ENCODE measurements around the gene HEPACAM2. TPM values are rescaled to one million over a fixed set of nuclear protein-coding genes. Genes with fewer than 3 reads are reported as not detected.

The HEPACAM2 gene
- total RNA-seq, 6 experiments from 2014 or later = 0.12 TPM; not detected in 5

DNA sequence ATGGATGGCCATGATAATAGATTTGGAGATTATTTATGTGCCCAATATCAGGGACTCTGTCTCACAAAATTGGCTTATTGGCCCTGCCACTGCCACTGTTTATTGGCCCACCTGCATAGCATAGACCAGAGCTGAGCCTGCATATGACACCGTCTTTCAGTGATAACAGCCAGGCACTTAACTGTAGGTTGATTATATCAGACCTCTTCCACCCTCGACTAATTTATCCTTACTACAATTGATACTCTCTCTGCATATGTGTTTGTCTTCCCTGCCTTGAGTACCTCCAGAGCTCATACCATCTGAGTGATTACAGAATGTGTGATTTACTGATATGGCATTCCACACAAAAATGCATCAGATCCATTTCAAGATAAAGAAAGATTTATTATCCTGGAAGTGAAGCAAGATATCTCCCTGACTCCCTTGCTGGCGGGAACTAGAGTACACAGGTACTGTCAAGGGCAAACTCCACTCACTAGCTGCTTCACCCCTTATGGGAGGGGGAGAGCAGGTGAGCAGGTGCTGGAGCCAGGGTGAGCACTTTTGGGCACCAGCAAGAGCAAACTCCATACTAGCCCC, 65.0 kb downstream of the HEPACAM2 start:
- H3K4me3 Mint-ChIP-seq = no peak overlapping the region

DNA sequence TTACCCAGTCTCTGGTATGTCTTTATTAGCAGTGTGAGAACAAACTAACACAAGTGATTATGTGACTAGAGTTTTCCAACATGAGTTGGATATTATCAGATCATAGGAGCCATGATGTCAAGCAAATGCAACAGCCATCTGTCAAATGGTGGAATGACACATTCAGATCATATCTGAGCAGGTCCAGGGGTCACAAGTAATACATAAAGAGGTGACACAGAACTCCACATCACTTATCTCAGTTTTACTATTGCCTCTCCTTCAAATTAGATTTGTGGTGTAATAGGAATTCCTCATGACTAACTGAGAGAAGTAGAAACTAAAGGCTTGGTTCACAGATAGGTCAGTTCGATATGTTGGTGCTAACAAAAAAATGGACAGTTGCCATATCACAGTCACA, 65.9 kb downstream of the HEPACAM2 start:
- TF ChIP-seq, protein P1, sequence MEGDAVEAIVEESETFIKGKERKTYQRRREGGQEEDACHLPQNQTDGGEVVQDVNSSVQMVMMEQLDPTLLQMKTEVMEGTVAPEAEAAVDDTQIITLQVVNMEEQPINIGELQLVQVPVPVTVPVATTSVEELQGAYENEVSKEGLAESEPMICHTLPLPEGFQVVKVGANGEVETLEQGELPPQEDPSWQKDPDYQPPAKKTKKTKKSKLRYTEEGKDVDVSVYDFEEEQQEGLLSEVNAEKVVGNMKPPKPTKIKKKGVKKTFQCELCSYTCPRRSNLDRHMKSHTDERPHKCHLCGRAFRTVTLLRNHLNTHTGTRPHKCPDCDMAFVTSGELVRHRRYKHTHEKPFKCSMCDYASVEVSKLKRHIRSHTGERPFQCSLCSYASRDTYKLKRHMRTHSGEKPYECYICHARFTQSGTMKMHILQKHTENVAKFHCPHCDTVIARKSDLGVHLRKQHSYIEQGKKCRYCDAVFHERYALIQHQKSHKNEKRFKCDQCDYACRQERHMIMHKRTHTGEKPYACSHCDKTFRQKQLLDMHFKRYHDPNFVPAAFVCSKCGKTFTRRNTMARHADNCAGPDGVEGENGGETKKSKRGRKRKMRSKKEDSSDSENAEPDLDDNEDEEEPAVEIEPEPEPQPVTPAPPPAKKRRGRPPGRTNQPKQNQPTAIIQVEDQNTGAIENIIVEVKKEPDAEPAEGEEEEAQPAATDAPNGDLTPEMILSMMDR (IDR thresholded peaks at IDR 0.05) = no peak
- Mint-ChIP-seq H3K27me3 (ENCODE audit: insufficient read depth) (no peaks in the 10 kb centered on the region; the same call in 1 of the 2 replicates), H3K4me1 (ENCODE audit: low read depth) (peaks cover 40% of the 10 kb centered on the region), H3K4me3 (0 out of 2 replicates have a peak overlapping the region, but pooled peaks have one; percentile 37), H3K27ac (0 out of 2 replicates have a peak overlapping the region, but pooled peaks have one; percentile 27), H3K9me3 (peaks cover 9% of the 10 kb centered on the region; the same call in 1 of the 2 replicates), H3K36me3 (ENCODE audit: low read depth) (peaks cover 7% of the 10 kb centered on the region)
- DNase-seq = peak; percentile 48

More for the DNA sequence above, 65.0 kb downstream of the HEPACAM2 start:
- H3K4me1 Mint-ChIP-seq (ENCODE audit: low read depth) = peaks cover 45% of the 10 kb centered on the region
- peaks cover 9% of the 10 kb centered on the region; the same call in 1 of the 2 replicates for H3K9me3 Mint-ChIP-seq
- no peaks in the 10 kb centered on the region; the same call in 1 of the 2 replicates for H3K27me3 Mint-ChIP-seq (ENCODE audit: insufficient read depth)
- no peak overlapping the region for H3K27ac Mint-ChIP-seq
- TF ChIP-seq, protein P1 (IDR thresholded peaks at IDR 0.05) = no peak
- peaks cover 7% of the 10 kb centered on the region for H3K36me3 Mint-ChIP-seq (ENCODE audit: low read depth)
- DNase-seq = no peak

DNA sequence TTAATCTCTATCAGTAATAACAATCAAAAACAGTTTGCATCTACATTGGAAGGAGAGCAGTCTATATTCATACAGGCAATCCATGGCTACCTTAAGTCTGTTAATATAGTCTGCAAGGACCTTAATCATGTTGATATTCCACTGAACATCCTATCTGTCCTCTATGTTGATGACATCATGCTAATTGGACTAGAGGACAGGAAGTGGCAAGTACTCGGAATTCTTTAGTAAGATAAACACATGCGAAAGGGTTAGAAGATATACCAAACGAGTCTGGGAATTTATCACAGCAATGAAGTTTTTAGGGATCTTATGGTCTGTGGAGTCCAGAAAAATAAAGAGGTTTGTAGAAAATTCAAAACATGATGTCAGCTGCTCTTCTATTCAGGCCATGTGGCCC, 66.8 kb downstream of the HEPACAM2 start:
- peaks cover 40% of the 10 kb centered on the region for H3K4me1 Mint-ChIP-seq (ENCODE audit: low read depth)
- H3K4me3 Mint-ChIP-seq = no peak overlapping the region
- DNase-seq = no peak
- peaks cover 9% of the 10 kb centered on the region; the same call in 1 of the 2 replicates for H3K9me3 Mint-ChIP-seq
- peaks cover 7% of the 10 kb centered on the region for H3K36me3 Mint-ChIP-seq (ENCODE audit: low read depth)
- no peaks in the 10 kb centered on the region; the same call in 1 of the 2 replicates for H3K27me3 Mint-ChIP-seq (ENCODE audit: insufficient read depth)
- TF ChIP-seq, protein P1 (IDR thresholded peaks at IDR 0.05) = no peak
- H3K27ac Mint-ChIP-seq = 0 out of 2 replicates have a peak overlapping the region, but pooled peaks have one; percentile 25

DNA sequence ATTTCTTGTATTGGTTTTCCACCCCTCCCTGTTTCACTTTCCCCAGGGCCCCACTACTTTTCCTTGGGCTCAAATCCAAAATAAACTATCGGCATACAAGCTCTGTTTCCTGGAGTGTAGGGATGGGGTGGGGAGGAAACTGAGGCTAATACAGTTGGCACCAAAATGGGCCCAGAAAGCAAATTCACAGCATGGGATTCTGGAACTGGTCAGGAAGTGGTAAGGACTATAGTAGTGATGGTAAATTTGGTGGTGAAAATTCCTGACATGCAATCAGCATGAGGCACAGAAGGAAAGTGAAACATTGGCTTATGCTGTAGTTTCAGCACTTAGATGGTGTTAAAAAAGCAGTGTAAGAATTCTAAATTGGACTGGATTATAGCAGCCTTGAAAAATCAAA, 69.4 kb downstream of the HEPACAM2 start:
- peak overlapping the region; percentile 60 for H3K27ac Mint-ChIP-seq
- H3K4me1 Mint-ChIP-seq (ENCODE audit: low read depth) = peaks cover 46% of the 10 kb centered on the region
- no peaks in the 10 kb centered on the region for H3K36me3 Mint-ChIP-seq (ENCODE audit: low read depth)
- no peak for DNase-seq
- TF ChIP-seq, protein P1 (IDR thresholded peaks at IDR 0.05) = no peak
- H3K9me3 Mint-ChIP-seq = 0 out of 2 replicates have a peak, but pooled peaks cover 2% of the 10 kb centered on the region
- H3K27me3 Mint-ChIP-seq (ENCODE audit: insufficient read depth) = no peaks in the 10 kb centered on the region; the same call in 1 of the 2 replicates
- H3K4me3 Mint-ChIP-seq = no peak overlapping the region

DNA sequence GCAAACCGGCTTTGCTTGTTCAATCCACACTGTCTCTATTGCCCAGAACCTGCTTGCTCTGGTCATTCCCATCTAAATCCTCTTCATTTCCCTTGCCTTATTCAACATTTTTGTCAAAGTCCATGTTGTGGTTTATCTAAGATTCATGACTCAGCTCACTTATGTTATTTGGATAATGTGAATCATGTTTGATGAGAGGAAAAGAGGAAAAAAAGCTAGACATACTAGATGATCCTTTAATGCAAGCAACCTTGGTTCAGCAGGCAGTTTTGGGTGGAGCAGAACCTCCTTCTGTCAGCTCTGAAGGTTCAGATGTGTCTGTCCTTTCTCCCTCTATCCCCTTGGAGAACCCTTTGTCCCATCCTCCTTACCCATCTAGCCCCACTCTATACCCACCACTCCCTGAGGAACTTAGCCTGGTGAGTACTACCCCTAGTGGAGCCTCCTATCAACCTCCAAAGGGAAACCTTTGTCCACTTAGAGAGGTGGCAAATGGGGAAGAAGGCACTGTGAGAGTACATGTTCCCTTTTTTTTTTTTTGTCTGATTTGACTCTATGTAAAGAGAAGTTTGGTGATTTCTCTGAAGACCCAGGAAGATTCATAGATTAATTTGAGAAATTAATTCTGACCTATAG, 76.0 kb downstream of the HEPACAM2 start:
- peaks cover 60% of the 10 kb centered on the region for H3K4me1 Mint-ChIP-seq (ENCODE audit: low read depth)
- peak; percentile 81 for DNase-seq
- H3K9me3 Mint-ChIP-seq = no peaks in the 10 kb centered on the region
- H3K27me3 Mint-ChIP-seq (ENCODE audit: insufficient read depth) = no peaks in the 10 kb centered on the region; the same call in none of the 2 replicates
- TF ChIP-seq, protein P1 (IDR thresholded peaks at IDR 0.05) = peak; percentile 42
- no peaks in the 10 kb centered on the region; the same call in 1 of the 2 replicates for H3K36me3 Mint-ChIP-seq (ENCODE audit: low read depth)
- peak overlapping the region; percentile 82 for H3K27ac Mint-ChIP-seq
- H3K4me3 Mint-ChIP-seq = peak overlapping the region; percentile 70
